ENCODE results near the gene VRK3.

GRCh38 chr19:49954092-49954829 is 70.9 kb downstream of the VRK3 start:
- TF ChIP-seq CTCF (IDR thresholded peaks at IDR 0.05) (no peak), KDM1A (IDR thresholded peaks at IDR 0.05; ENCODE audit: low read depth) (no peak), KDM5A (IDR thresholded peaks at IDR 0.05) (no peak), BHLHE40 (IDR thresholded peaks at IDR 0.05; ENCODE audit: low read depth, low read length) (no peak), ELK1 (IDR thresholded peaks at IDR 0.05; ENCODE audit: low read depth, low read length) (no peak), MYC (IDR thresholded peaks at IDR 0.05; ENCODE audit: borderline replicate concordance, low read length) (no peak), RAD21 (conservative IDR thresholded peaks at IDR 0.05 in 1 of 2, IDR thresholded peaks at IDR 0.05 in 1 of 2) (no peak), JUN (IDR thresholded peaks at IDR 0.05) (no peak), HEYL (CRISPR knock-in tag; IDR thresholded peaks at IDR 0.05) (no peak), RFX5 (IDR thresholded peaks at IDR 0.05) (no peak), EP300 (IDR thresholded peaks at IDR 0.05) (no peak), MAX (IDR thresholded peaks at IDR 0.05) (no peak), CHD2 (IDR thresholded peaks at IDR 0.05; ENCODE audit: low read length, partially characterized antibody) (no peak), POLR2A (IDR thresholded peaks at IDR 0.05; ENCODE audit: low read length) (no peak)
